Epithelial cell of alveolus of lung (primary cell): ENCODE data around the gene HOXB2. TPM values are rescaled to one million over a fixed set of nuclear protein-coding genes. Genes with fewer than 3 reads are reported as not detected.

Source experiments
- total RNA-seq: library from RNA; depleted of rRNA; stranded (reverse); fragments of >200 nt; gene quantifications from 2 replicates; pipeline ENCODE4 v1.2.1, GENCODE V29; 2015

The HOXB2 gene
- 28.7 and 38.7 TPM in 2 replicates for total RNA-seq

GRCh38 chr17:48545022-48545375, at the start of gene HOXB2:
HOXB2 (minus strand) TSS chr17:48545109; CDS start chr17:48544911, 198 bp downstream.

GRCh38 chr17:48593126-48593829, 48.4 kb upstream of the HOXB2 start, which contains the start of gene HOXB5:
HOXB5 (minus strand) TSS chr17:48593779; CDS start chr17:48593682, 97 bp downstream.

GRCh38 chr17:48589831-48590606, 45.1 kb upstream of the HOXB2 start, which contains the start of gene HOXB3:
HOXB3 (minus strand) TSS chr17:48590241; CDS start chr17:48552474, 37,767 bp downstream.

GRCh38 chr17:48577946-48578615, 33.2 kb upstream of the HOXB2 start, which contains the start of gene HOXB4:
HOXB4 (minus strand) TSS chr17:48578350; CDS start chr17:48578319, 31 bp downstream.

GRCh38 chr17:48530887-48531272, 14.0 kb downstream of the HOXB2 start, which contains the start of gene HOXB1:
HOXB1 (minus strand) TSS chr17:48531011; CDS start chr17:48530904, 107 bp downstream.

Other genes starting within 250 kb of the HOXB2 start
- gene SKAP1, start 114.9 kb downstream of the HOXB2 start, total RNA-seq, result 0.78 TPM in 1 of 2 replicates, not detected in the other
- gene HOXB1, start 14.1 kb downstream of the HOXB2 start, total RNA-seq, result not detected in 2 replicates
- 10.3 and 12.5 TPM in 2 replicates for gene HOXB4, start 33.2 kb upstream of the HOXB2 start, total RNA-seq
- gene HOXB3, start 45.1 kb upstream of the HOXB2 start, total RNA-seq, result 26.4 and 44.7 TPM in 2 replicates
- 8.4 and 18.9 TPM in 2 replicates for gene HOXB5, start 48.7 kb upstream of the HOXB2 start, total RNA-seq
- 64.5 and 66.3 TPM in 2 replicates for gene HOXB6, start 59.9 kb upstream of the HOXB2 start, total RNA-seq
- 13.2 and 14.9 TPM in 2 replicates for gene HOXB7, start 65.9 kb upstream of the HOXB2 start, total RNA-seq
- gene HOXB8, start 70.2 kb upstream of the HOXB2 start, total RNA-seq, result 0.39 and 1.4 TPM in 2 replicates
- not detected in 2 replicates for gene HOXB9, start 81.2 kb upstream of the HOXB2 start, total RNA-seq
- not detected in 2 replicates for gene PRAC1, start 177.4 kb upstream of the HOXB2 start, total RNA-seq
- gene PRAC2, start 178.1 kb upstream of the HOXB2 start, total RNA-seq, result not detected in 2 replicates
- gene HOXB13, start 183.6 kb upstream of the HOXB2 start, total RNA-seq, result not detected in 2 replicates